Endodermal cell (in vitro differentiated cells): ENCODE results near the gene TM7SF3. TPM values are rescaled to one million over a fixed set of nuclear protein-coding genes. Genes with fewer than 3 reads are reported as not detected.

Experiments used
- DNase-seq: peaks from one replicate; pipeline ENCODE4 v3.0.0-alpha.2; 2017
- H3K27ac ChIP-seq: 2 replicates; pipeline ENCODE4 v1.5.1; 2013; ENCODE audit warnings: mild to moderate bottlenecking, low read depth, low read length, moderate library complexity
- H3K27me3 ChIP-seq: 2 replicates; pipeline ENCODE4 v1.6.1; 2013; ENCODE audit warnings: mild to moderate bottlenecking, low read length, moderate library complexity; ENCODE audit not compliant: insufficient read depth, control insufficient read depth, poor library complexity, severe bottlenecking
- H3K36me3 ChIP-seq: 2 replicates; pipeline ENCODE4 v1.7.0; 2013; ENCODE audit warnings: mild to moderate bottlenecking, low read length, moderate library complexity; ENCODE audit not compliant: control insufficient read depth, insufficient read depth
- H3K4me1 ChIP-seq: one replicate; pipeline ENCODE4 v1.7.0; 2013; ENCODE audit warnings: low read length; ENCODE audit not compliant: control insufficient read depth, insufficient read depth
- H3K4me3 ChIP-seq: 2 replicates; pipeline ENCODE4 v1.5.1; 2013; ENCODE audit warnings: mild to moderate bottlenecking, low read length, moderate library complexity
- H3K9ac ChIP-seq: 2 replicates; pipeline ENCODE4 v1.6.1; 2013; ENCODE audit warnings: mild to moderate bottlenecking, low read length, moderate library complexity; ENCODE audit not compliant: poor library complexity, severe bottlenecking; ENCODE audit errors: extremely low read depth
- H3K9me3 ChIP-seq: 2 replicates; pipeline ENCODE4 v1.6.1; 2013; ENCODE audit warnings: mild to moderate bottlenecking, low read length, moderate library complexity; ENCODE audit not compliant: control insufficient read depth
- H3K27ac Mint-ChIP-seq: 2 replicates; pipeline ENCODE4 v1.8.0; 2020; ENCODE audit warnings: mixed read lengths
- H3K27me3 Mint-ChIP-seq: 2 replicates; pipeline ENCODE4 v1.8.0; 2021; ENCODE audit warnings: mild to moderate bottlenecking, mixed read lengths; ENCODE audit not compliant: insufficient read depth
- H3K36me3 Mint-ChIP-seq: 2 replicates; pipeline ENCODE4 v1.8.0; 2020; ENCODE audit warnings: low read depth, mixed read lengths
- H3K4me1 Mint-ChIP-seq: 2 replicates; pipeline ENCODE4 v1.8.0; 2020; ENCODE audit warnings: mixed read lengths
- H3K4me3 Mint-ChIP-seq: 2 replicates; pipeline ENCODE4 v1.8.0; 2020; ENCODE audit warnings: mild to moderate bottlenecking, moderate library complexity, mixed read lengths
- H3K9me3 Mint-ChIP-seq: 2 replicates; pipeline ENCODE4 v1.8.0; 2020; ENCODE audit warnings: mild to moderate bottlenecking, mixed read lengths
- CTCF ChIP-seq: fragments of 200-600 bp; sonication (generic); conservative IDR thresholded peaks from 2 replicates; pipeline ENCODE4 v1.5.0; 2021; ENCODE audit warnings: antibody characterized with exemption, mild to moderate bottlenecking
- WGBS, 2 experiments: methylation state at CpG; one replicate each; pipeline versions ENCODE4 v1.1.5 to v1.1.7; 2013; ENCODE audit warnings: missing lambda C conversion rate in 2 of 2, mixed read lengths in 1 of 2; ENCODE audit not compliant: insufficient coverage in 1 of 2, insufficient read length in 1 of 2; 5-methylcytosine and 5-hydroxymethylcytosine counted together
- total RNA-seq, 2 donors: library from RNA; stranded (reverse); fragmentation: NEBNext Ultra II Directional in 1 of 2; extraction: Animal tissue kit (Norgen Biotek cat#: 25700) in 1 of 2; gene quantifications; 2 replicates in 1 of 2; 3 replicates in 1 of 2; pipeline ENCODE4 v1.2.1, GENCODE V29; 2021

Gene TM7SF3
- total RNA-seq, 2 donors from 2014 or later: 55.7 to 86.8 TPM

DNA sequence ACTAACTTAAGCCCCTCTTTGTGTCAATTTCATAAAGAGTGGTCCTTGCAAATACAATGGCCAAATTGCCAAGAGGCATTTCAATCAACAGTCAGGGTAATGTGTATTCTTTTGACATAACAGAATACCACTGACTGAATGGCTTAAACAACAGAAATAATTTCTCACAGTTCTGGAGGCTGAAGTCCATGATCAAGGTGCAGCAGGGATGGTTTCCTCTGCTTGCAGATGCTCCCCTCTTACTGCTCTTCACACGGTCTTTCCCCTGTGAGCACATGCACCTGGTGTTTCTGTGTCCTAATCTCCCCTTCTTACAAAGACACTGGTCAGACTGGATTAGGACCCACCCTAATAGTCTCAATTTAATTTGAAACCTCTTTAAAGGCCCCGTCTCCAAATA is 44.0 kb downstream of the TM7SF3 start:
- H3K27me3 Mint-ChIP-seq: no peaks in the 10 kb centered on the region
- peaks cover 36% of the 10 kb centered on the region for H3K36me3 ChIP-seq
- no peaks in the 10 kb centered on the region for H3K27me3 ChIP-seq
- no peak overlapping the region for H3K27ac Mint-ChIP-seq
- WGBS, 2 experiments: 93 to 100% methylated on average over 1 to 2 of the region's 2 CpGs
- no peak overlapping the region for H3K4me3 ChIP-seq
- no peaks in the 10 kb centered on the region for H3K9me3 Mint-ChIP-seq
- H3K27ac ChIP-seq: no peak overlapping the region
- no peak overlapping the region for H3K4me3 Mint-ChIP-seq
- no peaks in the 10 kb centered on the region for H3K4me1 Mint-ChIP-seq
- H3K9me3 ChIP-seq: no peaks in the 10 kb centered on the region
- no peak for TF ChIP-seq CTCF
- H3K9ac ChIP-seq: no peak overlapping the region
- H3K4me1 ChIP-seq: no peaks in the 10 kb centered on the region
- H3K36me3 Mint-ChIP-seq: peaks cover 38% of the 10 kb centered on the region
- DNase-seq: no peak

GRCh38 chr12:26966842-26967241 is 47.3 kb downstream of the TM7SF3 start:
- Histone ChIP-seq H3K27me3 (no peaks in the 10 kb centered on the region), H3K4me1 (no peaks in the 10 kb centered on the region), H3K36me3 (peaks cover 41% of the 10 kb centered on the region), H3K9me3 (no peaks in the 10 kb centered on the region), H3K27ac (no peak overlapping the region), H3K9ac (no peak overlapping the region), H3K4me3 (no peak overlapping the region)
- no peak for TF ChIP-seq CTCF
- no peaks in the 10 kb centered on the region for H3K9me3 Mint-ChIP-seq
- no peak overlapping the region for H3K4me3 Mint-ChIP-seq
- WGBS, 2 experiments: 91 to 100% methylated on average over 3 of the region's 3 CpGs
- H3K27me3 Mint-ChIP-seq: no peaks in the 10 kb centered on the region
- H3K27ac Mint-ChIP-seq: no peak overlapping the region
- no peak for DNase-seq
- peaks cover 10% of the 10 kb centered on the region for H3K4me1 Mint-ChIP-seq
- peaks cover 46% of the 10 kb centered on the region for H3K36me3 Mint-ChIP-seq

DNA sequence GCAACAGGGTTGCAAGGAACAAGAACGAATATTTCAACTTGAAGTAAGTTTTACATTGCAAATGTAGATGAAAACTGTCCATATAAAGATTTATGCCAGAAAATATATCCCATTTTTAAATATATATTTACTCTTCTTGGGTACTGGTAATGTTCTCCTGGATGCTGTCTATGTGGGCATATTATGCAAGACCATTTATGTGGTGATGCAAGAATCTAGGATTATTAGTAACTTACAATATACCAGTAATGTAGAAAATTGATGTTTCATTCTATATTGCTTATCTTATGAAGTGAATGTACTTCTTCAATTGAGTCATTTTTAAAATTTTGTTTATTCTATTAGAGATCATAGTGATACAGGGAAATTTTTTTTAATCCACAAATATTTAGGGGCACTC is 50.8 kb downstream of the TM7SF3 start:
- no peak overlapping the region for H3K9ac ChIP-seq
- no peaks in the 10 kb centered on the region for H3K27me3 ChIP-seq
- H3K36me3 Mint-ChIP-seq: peaks cover 42% of the 10 kb centered on the region
- H3K36me3 ChIP-seq: peaks cover 56% of the 10 kb centered on the region
- H3K4me3 Mint-ChIP-seq: no peak overlapping the region
- H3K9me3 Mint-ChIP-seq: no peaks in the 10 kb centered on the region
- H3K27ac Mint-ChIP-seq: no peak overlapping the region
- DNase-seq: no peak
- H3K4me1 ChIP-seq: no peaks in the 10 kb centered on the region
- H3K4me3 ChIP-seq: no peak overlapping the region
- H3K4me1 Mint-ChIP-seq: peaks cover 10% of the 10 kb centered on the region
- no peaks in the 10 kb centered on the region for H3K9me3 ChIP-seq
- H3K27ac ChIP-seq: no peak overlapping the region
- no peaks in the 10 kb centered on the region for H3K27me3 Mint-ChIP-seq
- TF ChIP-seq CTCF: no peak
- 100% methylated on average over 1 of the region's 1 CpG; no CpG with 5 or more reads in 1 of the 2 experiments for WGBS, 2 experiments
